Right lobe of liver (tissue), 6 donors: ENCODE results near the gene SLC7A14. TPM values are rescaled to one million over a fixed set of nuclear protein-coding genes. Genes with fewer than 3 reads are reported as not detected.

Source experiments
- ATAC-seq, 4 donors: fragments of 200-7000 bp; cut with Tn5 transposase; one replicate each; pipeline ENCODE4 v1.9.1; 2020; ENCODE audit warnings: mild to moderate bottlenecking in 4 of 4, moderate library complexity in 4 of 4
- DNase-seq, 3 donors: peaks; one replicate each; pipeline ENCODE4 v3.0.0-alpha.2; 2020
- H3K27ac ChIP-seq, 3 donors: fragments of 200-600 bp; one replicate each; pipeline ENCODE4 v1.8.0; 2022
- H3K27me3 ChIP-seq, 2 donors: fragments of 200-600 bp; one replicate each; pipeline ENCODE4 v1.8.0; 2022
- H3K36me3 ChIP-seq, 4 donors: fragments of 200-600 bp; sonication (generic) in 1 of 4; one replicate each; pipeline versions ENCODE4 v1.5.1 to v1.8.0; 2017 to 2022; ENCODE audit warnings: control low read depth in 1 of 4
- H3K4me1 ChIP-seq, 4 donors: fragments of 200-600 bp; sonication (generic) in 1 of 4; one replicate each; pipeline versions ENCODE4 v1.5.1 to v1.8.0; 2017 to 2022; ENCODE audit warnings: control low read depth in 1 of 4
- H3K4me3 ChIP-seq, 3 donors: fragments of 200-600 bp; one replicate each; pipeline ENCODE4 v1.8.0; 2022
- H3K9me3 ChIP-seq, 4 donors: fragments of 200-600 bp; sonication (generic) in 1 of 4; one replicate each; pipeline versions ENCODE4 v1.5.1 to v1.8.0; 2017 to 2022; ENCODE audit warnings: control low read depth in 1 of 4
- POLR2A ChIP-seq: fragments of 450-650 bp; IDR thresholded peaks from one replicate; pipeline ENCODE4 v1.6.1; 2017; ENCODE audit warnings: antibody characterized with exemption, mild to moderate bottlenecking
- WGBS: methylation state at CpG from one replicate; pipeline ENCODE4 v1.1.6; 2018; ENCODE audit warnings: low coverage, low lambda C conversion rate; ENCODE audit not compliant: insufficient coverage; ENCODE audit errors: missing lambda C conversion rate; 5-methylcytosine and 5-hydroxymethylcytosine counted together
- intact Hi-C, 2 donors: fragments of 100-400 bp; cut with DNase I; formaldehyde crosslinking; loops; one replicate each; pipeline versions ENCODE4 v1.11.2 to v1.14.1; 2022
- total RNA-seq, 6 experiments: library from RNA; depleted of rRNA in 2 of 6; stranded (reverse); fragments of >200 nt in 2 of 6; fragmentation: NEBNext Ultra II Directional in 3 of 6; extraction: Animal tissue kit (Norgen Biotek cat#: 25700) in 3 of 6; gene quantifications; one replicate each; pipeline versions ENCODE4 v1.1.0 to v1.2.4, GENCODE V29; 2016 to 2023
- TF ChIP-seq, protein P1 (sequence below), 4 donors: fragments of 200-600 bp in 3 of 4; fragments of 450-650 bp in 1 of 4; IDR thresholded peaks; one replicate each; pipeline versions ENCODE4 v1.5.1 to v1.8.0; 2016 to 2022; ENCODE audit warnings: antibody characterized with exemption in 4 of 4, mild to moderate bottlenecking in 2 of 4
- donor health status: DM: no; HTN: yes; CAD: no.
- donor health status: DM: no; HTN: no; CAD: no.
- donor health status: DM: no; HTN: no; CAD: no.
- donor health status: DM: no; HTN: yes; CAD: no.
- donor health status: DM: no; HTN: yes; CAD: no.

SLC7A14 gene
- total RNA-seq, 6 experiments from 2014 or later, result 0.05 to 0.11 TPM; not detected in 4

DNA sequence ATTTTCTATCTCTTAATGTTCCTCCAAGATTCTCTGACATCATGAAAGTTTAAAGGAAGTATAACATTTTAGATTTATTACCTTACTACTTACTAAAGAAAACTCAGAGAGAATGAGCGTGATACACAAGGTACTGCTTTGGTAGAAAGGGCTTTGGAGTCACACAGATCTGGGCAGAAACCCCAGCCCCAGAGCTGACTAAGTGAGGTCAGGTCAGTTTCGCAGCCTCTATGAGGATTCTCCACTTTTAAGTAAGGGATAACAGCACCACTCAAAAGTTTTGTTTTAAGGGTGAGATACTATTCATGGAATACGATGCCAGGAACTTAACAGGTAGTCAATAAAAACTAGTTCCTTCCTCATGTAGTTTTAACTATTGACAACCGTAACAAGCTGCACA lies 91.1 kb downstream of the SLC7A14 start:
- Histone ChIP-seq H3K36me3 (no peaks in the 10 kb centered on the region), H3K9me3 (no peaks in the 10 kb centered on the region), H3K27ac (peak overlapping the region in 1 of 3 donors; percentile 82), H3K4me1 (peaks cover 0 to 30% (median 5%) of the 10 kb centered on the region in 4 donors), H3K4me3 (no peak overlapping the region), H3K27me3 (no peaks in the 10 kb centered on the region)
- DNase-seq, result no peak
- intact Hi-C loops, result no loop called here
- 75% methylated on average over 4 of the region's 4 CpGs for WGBS
- peak in 1 of 4 donors; percentile 23 for ATAC-seq
- TF ChIP-seq POLR2A, result no peak
- TF ChIP-seq, protein P1, sequence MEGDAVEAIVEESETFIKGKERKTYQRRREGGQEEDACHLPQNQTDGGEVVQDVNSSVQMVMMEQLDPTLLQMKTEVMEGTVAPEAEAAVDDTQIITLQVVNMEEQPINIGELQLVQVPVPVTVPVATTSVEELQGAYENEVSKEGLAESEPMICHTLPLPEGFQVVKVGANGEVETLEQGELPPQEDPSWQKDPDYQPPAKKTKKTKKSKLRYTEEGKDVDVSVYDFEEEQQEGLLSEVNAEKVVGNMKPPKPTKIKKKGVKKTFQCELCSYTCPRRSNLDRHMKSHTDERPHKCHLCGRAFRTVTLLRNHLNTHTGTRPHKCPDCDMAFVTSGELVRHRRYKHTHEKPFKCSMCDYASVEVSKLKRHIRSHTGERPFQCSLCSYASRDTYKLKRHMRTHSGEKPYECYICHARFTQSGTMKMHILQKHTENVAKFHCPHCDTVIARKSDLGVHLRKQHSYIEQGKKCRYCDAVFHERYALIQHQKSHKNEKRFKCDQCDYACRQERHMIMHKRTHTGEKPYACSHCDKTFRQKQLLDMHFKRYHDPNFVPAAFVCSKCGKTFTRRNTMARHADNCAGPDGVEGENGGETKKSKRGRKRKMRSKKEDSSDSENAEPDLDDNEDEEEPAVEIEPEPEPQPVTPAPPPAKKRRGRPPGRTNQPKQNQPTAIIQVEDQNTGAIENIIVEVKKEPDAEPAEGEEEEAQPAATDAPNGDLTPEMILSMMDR (IDR thresholded peaks at IDR 0.05), result no peak

DNA sequence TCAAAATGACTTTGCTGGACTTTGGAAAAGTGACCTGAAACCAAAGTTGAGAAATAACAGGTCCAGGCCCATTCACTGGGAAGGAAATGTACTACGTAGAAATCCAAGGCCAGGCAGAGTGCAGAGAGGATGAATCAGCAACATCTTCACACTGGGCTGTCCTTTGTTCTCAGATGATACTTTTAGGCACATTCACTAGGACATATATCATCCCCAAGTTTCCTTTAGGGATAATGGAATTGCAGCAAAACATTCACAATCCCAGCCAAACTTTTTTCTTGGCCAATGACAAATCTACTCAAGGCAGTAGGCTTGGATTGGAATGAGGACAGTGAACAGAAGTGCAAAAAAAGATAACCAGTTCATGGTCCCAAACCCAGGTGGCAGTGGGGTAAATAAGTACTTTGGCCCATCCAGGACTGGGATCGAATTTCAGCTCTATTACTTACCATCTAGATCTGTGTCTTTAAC lies 92.1 kb downstream of the SLC7A14 start:
- intact Hi-C loops, result no loop called here
- ATAC-seq (peak; percentile 76 to 88 (median 83)), DNase-seq (peak in 1 of 3 donors; percentile 59)
- Histone ChIP-seq H3K9me3 (no peaks in the 10 kb centered on the region), H3K27me3 (no peaks in the 10 kb centered on the region), H3K4me3 (no peak overlapping the region), H3K27ac (peak overlapping the region in 2 of 3 donors; percentile 48 to 82), H3K36me3 (no peaks in the 10 kb centered on the region), H3K4me1 (peaks cover 0 to 34% (median 5%) of the 10 kb centered on the region in 4 donors)
- TF ChIP-seq, protein P1 (IDR thresholded peaks at IDR 0.05), result no peak
- TF ChIP-seq POLR2A, result no peak
- WGBS, result 8% methylated on average over 2 of the region's 2 CpGs

DNA sequence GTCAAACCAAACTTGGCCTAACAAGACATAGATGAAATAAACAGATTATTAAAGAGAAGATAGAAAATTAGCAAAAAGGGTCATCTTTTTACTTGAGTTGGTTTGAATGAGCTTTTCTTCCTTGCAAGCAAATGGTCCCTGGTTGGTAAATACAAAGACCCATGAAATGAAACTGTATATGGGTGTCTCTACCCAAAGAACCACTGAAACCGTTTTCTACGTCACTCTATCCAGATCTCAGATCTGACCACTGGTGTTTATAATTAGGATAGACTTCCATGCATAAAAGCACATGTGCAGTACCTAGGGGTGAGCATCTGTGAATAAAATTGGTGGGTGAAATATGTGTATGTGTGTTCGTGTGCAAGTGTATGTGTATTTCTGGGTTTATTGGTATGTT lies 94.0 kb downstream of the SLC7A14 start:
- Histone ChIP-seq H3K9me3 (no peaks in the 10 kb centered on the region), H3K4me1 (peaks cover 0 to 45% (median 5%) of the 10 kb centered on the region in 4 donors), H3K27me3 (no peaks in the 10 kb centered on the region), H3K4me3 (no peak overlapping the region), H3K36me3 (no peaks in the 10 kb centered on the region), H3K27ac (no peak overlapping the region)
- no peak for ATAC-seq
- DNase-seq, result no peak
- intact Hi-C loops, result no loop called here
- TF ChIP-seq POLR2A, result no peak
- TF ChIP-seq, protein P1 (IDR thresholded peaks at IDR 0.05), result no peak
- WGBS, result 84% methylated on average over 3 of the region's 3 CpGs

- Histone ChIP-seq H3K27me3 (no peaks in the 10 kb centered on the region), H3K9me3 (no peaks in the 10 kb centered on the region), H3K4me3 (no peak overlapping the region), H3K27ac (no peak overlapping the region), H3K4me1 (peaks cover 0 to 51% (median 5%) of the 10 kb centered on the region in 4 donors), H3K36me3 (no peaks in the 10 kb centered on the region)
- TF ChIP-seq, protein P1 (IDR thresholded peaks at IDR 0.05), result no peak
- TF ChIP-seq POLR2A, result no peak
- WGBS, result 95% methylated on average over 2 of the region's 2 CpGs
- DNase-seq (no peak), ATAC-seq (no peak)
- intact Hi-C loops, result no loop called here
These were observed 94.9 kb downstream of the SLC7A14 start for GRCh38 chr3:170490828-170491560.
